Mammary epithelial cell (primary cell): ENCODE data around the gene DGKD.

Experiments
- EZH2 ChIP-seq: IDR thresholded peaks from 2 replicates; pipeline ENCODE4 v1.6.1; 2012; ENCODE audit warnings: low read length, inconsistent platforms, borderline replicate concordance
- TF ChIP-seq, protein P1 (sequence below), 2 donors: IDR thresholded peaks in 1 of 2; conservative IDR thresholded peaks in 1 of 2; 2 replicates each; pipeline ENCODE4 v1.5.1; 2011 to 2012; ENCODE audit warnings: inconsistent platforms in 2 of 2, low read length in 2 of 2, mild to moderate bottlenecking in 2 of 2, control low read depth in 1 of 2, low read depth in 1 of 2; ENCODE audit not compliant: insufficient read depth in 1 of 2; ENCODE audit errors: extremely low read depth in 1 of 2

DNA sequence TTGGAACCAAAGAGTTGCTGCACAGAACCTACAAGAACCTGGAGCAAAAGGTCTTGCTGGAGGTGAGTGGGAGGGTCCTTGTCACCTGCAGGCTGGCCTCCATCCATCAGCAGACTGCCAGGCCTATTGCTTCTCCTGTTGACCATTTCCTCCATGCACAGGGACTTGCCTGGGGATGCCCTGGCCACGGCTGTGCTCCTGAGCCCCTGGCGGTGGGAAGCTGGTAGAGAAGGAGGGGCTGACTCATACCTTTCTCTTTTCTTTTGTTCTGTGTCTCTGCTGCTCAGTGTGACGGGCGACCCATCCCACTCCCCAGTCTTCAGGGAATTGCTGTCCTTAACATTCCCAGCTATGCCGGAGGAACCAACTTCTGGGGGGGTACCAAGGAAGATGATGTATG lies 102.6 kb downstream of the DGKD start:
- TF ChIP-seq, protein P1, sequence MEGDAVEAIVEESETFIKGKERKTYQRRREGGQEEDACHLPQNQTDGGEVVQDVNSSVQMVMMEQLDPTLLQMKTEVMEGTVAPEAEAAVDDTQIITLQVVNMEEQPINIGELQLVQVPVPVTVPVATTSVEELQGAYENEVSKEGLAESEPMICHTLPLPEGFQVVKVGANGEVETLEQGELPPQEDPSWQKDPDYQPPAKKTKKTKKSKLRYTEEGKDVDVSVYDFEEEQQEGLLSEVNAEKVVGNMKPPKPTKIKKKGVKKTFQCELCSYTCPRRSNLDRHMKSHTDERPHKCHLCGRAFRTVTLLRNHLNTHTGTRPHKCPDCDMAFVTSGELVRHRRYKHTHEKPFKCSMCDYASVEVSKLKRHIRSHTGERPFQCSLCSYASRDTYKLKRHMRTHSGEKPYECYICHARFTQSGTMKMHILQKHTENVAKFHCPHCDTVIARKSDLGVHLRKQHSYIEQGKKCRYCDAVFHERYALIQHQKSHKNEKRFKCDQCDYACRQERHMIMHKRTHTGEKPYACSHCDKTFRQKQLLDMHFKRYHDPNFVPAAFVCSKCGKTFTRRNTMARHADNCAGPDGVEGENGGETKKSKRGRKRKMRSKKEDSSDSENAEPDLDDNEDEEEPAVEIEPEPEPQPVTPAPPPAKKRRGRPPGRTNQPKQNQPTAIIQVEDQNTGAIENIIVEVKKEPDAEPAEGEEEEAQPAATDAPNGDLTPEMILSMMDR (conservative IDR thresholded peaks at IDR 0.05 in 1 of 2, IDR thresholded peaks at IDR 0.05 in 1 of 2; ENCODE audit: extremely low read depth in 1 of 2, insufficient read depth in 1 of 2, low read depth in 1 of 2, low read length in 2 of 2), result no peak
- no peak for TF ChIP-seq EZH2
